Liver (tissue), 9 donors: ENCODE measurements around the gene CBX4. TPM values are rescaled to one million over a fixed set of nuclear protein-coding genes. Genes with fewer than 3 reads are reported as not detected.

Source experiments
- DNase-seq: peaks from one replicate; pipeline ENCODE4 v3.0.0-alpha.2; 2017; ENCODE audit warnings: low spot score
- H3K27ac ChIP-seq, 2 donors: one replicate each; pipeline ENCODE4 v1.7.0; 2013; ENCODE audit warnings: inconsistent platforms in 2 of 2, low read length in 2 of 2, control low read depth in 1 of 2, low read depth in 1 of 2, mild to moderate bottlenecking in 1 of 2
- H3K27me3 ChIP-seq, 4 donors: one replicate each; pipeline versions ENCODE4 v1.6.1 to v1.7.0; 2013; ENCODE audit warnings: low read length in 3 of 4, inconsistent platforms in 1 of 4, mild to moderate bottlenecking in 1 of 4, moderate library complexity in 1 of 4; ENCODE audit not compliant: control insufficient read depth in 4 of 4, insufficient read depth in 4 of 4
- H3K36me3 ChIP-seq, 4 donors: one replicate each; pipeline versions ENCODE4 v1.6.1 to v1.7.0; 2013; ENCODE audit warnings: low read length in 3 of 4, mild to moderate bottlenecking in 3 of 4, low read depth in 1 of 4, moderate library complexity in 1 of 4; ENCODE audit not compliant: control insufficient read depth in 4 of 4, insufficient read depth in 3 of 4
- H3K4me1 ChIP-seq, 4 donors: one replicate each; pipeline versions ENCODE4 v1.6.1 to v1.7.0; 2013; ENCODE audit warnings: low read length in 3 of 4, mild to moderate bottlenecking in 3 of 4, moderate library complexity in 1 of 4; ENCODE audit not compliant: control insufficient read depth in 4 of 4, insufficient read depth in 4 of 4
- H3K4me3 ChIP-seq, 3 donors: one replicate each; pipeline versions ENCODE4 v1.6.1 to v1.7.0; 2013; ENCODE audit warnings: low read length in 3 of 3, control low read depth in 1 of 3, low read depth in 1 of 3, mild to moderate bottlenecking in 1 of 3
- H3K9ac ChIP-seq, 2 donors: one replicate each; pipeline ENCODE4 v1.7.0; 2013; ENCODE audit warnings: low read length in 2 of 2, mild to moderate bottlenecking in 2 of 2, moderate library complexity in 2 of 2, control low read depth in 1 of 2, low read depth in 1 of 2
- H3K9me3 ChIP-seq, 4 donors: one replicate each; pipeline versions ENCODE4 v1.6.1 to v1.7.0; 2013; ENCODE audit warnings: low read length in 3 of 4; ENCODE audit not compliant: control insufficient read depth in 4 of 4
- ATF3 ChIP-seq: IDR thresholded peaks from 2 replicates; pipeline ENCODE4 v1.6.1; 2016; ENCODE audit warnings: antibody characterized with exemption
- CTCF ChIP-seq: fragments of 150-350 bp; IDR thresholded peaks from 2 replicates; pipeline ENCODE4 v1.5.1; 2017; ENCODE audit warnings: improper control_type of control experiment, low read depth, low read length; ENCODE audit not compliant: missing input control
- FOXA2 ChIP-seq: IDR thresholded peaks from 2 replicates; pipeline ENCODE4 v1.6.1; 2016; ENCODE audit warnings: antibody characterized with exemption
- GABPA ChIP-seq, 2 donors: IDR thresholded peaks in 1 of 2; conservative IDR thresholded peaks in 1 of 2; 2 replicates each; pipeline ENCODE4 v1.6.1; 2016; ENCODE audit warnings: antibody characterized with exemption in 2 of 2, mild to moderate bottlenecking in 1 of 2, moderate library complexity in 1 of 2
- MAX ChIP-seq: IDR thresholded peaks from 2 replicates; pipeline ENCODE4 v1.6.1; 2016; ENCODE audit warnings: antibody characterized with exemption
- RAD21 ChIP-seq, 2 donors: IDR thresholded peaks; 2 replicates each; pipeline ENCODE4 v1.6.1; 2016; ENCODE audit warnings: antibody characterized with exemption in 2 of 2, mild to moderate bottlenecking in 2 of 2
- REST ChIP-seq: IDR thresholded peaks from 2 replicates; pipeline ENCODE4 v1.6.1; 2016; ENCODE audit warnings: antibody characterized with exemption, mild to moderate bottlenecking
- RXRA ChIP-seq, 2 donors: IDR thresholded peaks; 2 replicates each; pipeline ENCODE4 v1.6.1; 2017 to 2018; ENCODE audit warnings: antibody characterized with exemption in 2 of 2, mild to moderate bottlenecking in 1 of 2
- SP1 ChIP-seq: IDR thresholded peaks from 2 replicates; pipeline ENCODE4 v1.6.1; 2018; ENCODE audit warnings: antibody characterized with exemption, mild to moderate bottlenecking
- TAF1 ChIP-seq: conservative IDR thresholded peaks from 2 replicates; pipeline ENCODE4 v1.6.1; 2016; ENCODE audit warnings: antibody characterized with exemption, mild to moderate bottlenecking
- YY1 ChIP-seq: IDR thresholded peaks from 2 replicates; pipeline ENCODE4 v1.6.1; 2016; ENCODE audit warnings: antibody characterized with exemption, mild to moderate bottlenecking
- WGBS: extraction: QIAGEN DNeasy Blood & Tissue Kit; methylation state at CpG from one replicate; pipeline ENCODE4 v1.1.7; 2013; 5-methylcytosine and 5-hydroxymethylcytosine counted together
- polyA plus RNA-seq, 2 donors: library from polyadenylated mRNA; stranded (reverse) in 1 of 2; unstranded in 1 of 2; fragments of 200-250 nt in 1 of 2; fragments of >200 nt in 1 of 2; fragmentation: Nextera tagmentation in 1 of 2; extraction: Ambion mirVana in 1 of 2; gene quantifications; one replicate each; pipeline versions ENCODE4 v1.2.1 to v1.2.3, GENCODE V29; 2013 to 2015
- total RNA-seq, 2 donors: library from RNA; depleted of rRNA; stranded (reverse); fragments of >200 nt; gene quantifications; one replicate each; pipeline ENCODE4 v1.2.3, GENCODE V29; 2014
- donor health status: healthy.
- donor health status: healthy.
- donor health status: healthy.
- donor health status: healthy.
- donor health status: healthy.

Gene CBX4
- total and polyA plus RNA-seq, 4 donors = 4.8 to 8.9 (median 6.3) TPM

GRCh38 chr17:79789943-79790804, 49.1 kb downstream of the CBX4 start (continued):
- TF ChIP-seq CTCF (peak; percentile 47), RAD21 (IDR thresholded peaks at IDR 0.05) (peak; percentile 65 to 70), TAF1 (no peak)

GRCh38 chr17:79788989-79789942, 50.0 kb downstream of the CBX4 start:
- Histone ChIP-seq H3K27ac (no peak overlapping the region), H3K9me3 (no peaks in the 10 kb centered on the region), H3K36me3 (no peaks in the 10 kb centered on the region), H3K4me3 (peak overlapping the region in 1 of 3 donors; percentile 30), H3K27me3 (peaks cover 0 to 15% (median 10%) of the 10 kb centered on the region in 4 donors), H3K9ac (no peak overlapping the region), H3K4me1 (peaks cover 0 to 10% (median 7%) of the 10 kb centered on the region in 4 donors)
- TF ChIP-seq YY1 (no peak), GABPA (IDR thresholded peaks at IDR 0.05 in 1 of 2, conservative IDR thresholded peaks at IDR 0.05 in 1 of 2) (no peak), ATF3 (no peak), RAD21 (IDR thresholded peaks at IDR 0.05) (no peak), SP1 (no peak), FOXA2 (no peak), REST (no peak), RXRA (IDR thresholded peaks at IDR 0.05) (no peak), MAX (no peak)
- 28% methylated on average over 52 of the region's 52 CpGs for whole genome bisulfite sequencing
- DNase-seq = no peak
